ENCODE data around the gene SLC9C2. TPM values are rescaled to one million over a fixed set of nuclear protein-coding genes. Genes with fewer than 3 reads are reported as not detected.

Gene SLC9C2
- total and polyA plus RNA-seq, 2 donors (not counting 1 experiment from before 2014, with no cell fraction given) = not detected

DNA sequence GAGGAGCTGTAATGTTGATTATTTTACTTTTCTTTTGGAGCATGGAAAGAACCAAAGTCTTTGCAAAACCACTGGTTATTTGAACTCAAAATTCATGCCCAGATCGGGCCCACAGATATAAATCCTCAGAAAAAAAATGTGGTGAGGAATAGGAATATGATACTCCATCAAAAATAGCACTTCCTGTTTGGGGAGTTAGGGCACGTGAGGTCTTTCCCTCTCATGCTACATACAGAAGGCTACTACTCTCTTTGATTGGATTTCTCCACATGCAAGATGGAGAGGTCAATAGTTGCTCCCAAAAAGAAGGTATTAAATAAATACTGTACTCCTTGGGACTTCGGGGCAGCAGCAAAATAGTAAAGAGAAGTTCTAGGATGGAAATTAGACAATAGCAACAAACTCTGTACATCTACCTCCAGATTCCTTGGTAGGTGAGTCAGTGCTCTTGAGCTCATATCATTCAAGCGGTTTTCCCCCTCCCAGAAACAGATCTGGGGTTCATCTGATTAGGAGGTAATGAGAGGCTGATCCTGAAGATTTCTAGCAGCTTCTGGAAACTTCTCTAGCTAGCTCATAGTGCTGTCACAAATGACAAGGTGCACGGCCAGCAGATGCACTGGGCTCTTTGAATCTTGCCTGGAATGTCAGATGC, 47.1 kb downstream of the SLC9C2 start:
- no peak overlapping the region for H3K27ac ChIP-seq (ENCODE audit: insufficient read depth, low read length)
- no peaks in the 10 kb centered on the region for H3K79me2 ChIP-seq (ENCODE audit: control insufficient read depth, insufficient read depth, low read length)
- H3K27me3 ChIP-seq (ENCODE audit: control insufficient read depth, insufficient read depth, low read length) = no peaks in the 10 kb centered on the region
- H3K9me3 ChIP-seq (ENCODE audit: control insufficient read depth, insufficient read depth, low read depth, low read length) = no peaks in the 10 kb centered on the region
- no peak for DNase-seq (ENCODE audit: low read depth in 2 of 2)
- no peaks in the 10 kb centered on the region for H3K4me1 ChIP-seq (ENCODE audit: control insufficient read depth, extremely low read depth, insufficient read depth, low read length)
- H2AFZ ChIP-seq (ENCODE audit: low read length) = no peak overlapping the region
- TF ChIP-seq CTCF (conservative IDR thresholded peaks at IDR 0.05 in 1 of 2, IDR thresholded peaks at IDR 0.05 in 1 of 2; ENCODE audit: low read depth in 1 of 2, low read length in 2 of 2) = no peak
- no peaks in the 10 kb centered on the region for H3K36me3 ChIP-seq (ENCODE audit: control insufficient read depth, insufficient read depth, low read length)
- H4K20me1 ChIP-seq (ENCODE audit: control insufficient read depth, extremely low read depth, insufficient read depth, low read length) = no peaks in the 10 kb centered on the region
- no peak overlapping the region for H3K4me2 ChIP-seq (ENCODE audit: extremely low read depth, insufficient read depth, low read length)
- H3K9ac ChIP-seq (ENCODE audit: insufficient read depth, low read length) = no peak overlapping the region
- no peak overlapping the region for H3K4me3 ChIP-seq (replicated peaks in 1 of 4; ENCODE audit: control extremely low read depth in 1 of 4, insufficient read depth in 1 of 4, low read depth in 3 of 4, low read length in 4 of 4)

GRCh38 chr1:173554541-173555250, 48.2 kb downstream of the SLC9C2 start:
- Histone ChIP-seq H4K20me1 (ENCODE audit: control insufficient read depth, extremely low read depth, insufficient read depth, low read length) (no peaks in the 10 kb centered on the region), H3K36me3 (ENCODE audit: control insufficient read depth, insufficient read depth, low read length) (no peaks in the 10 kb centered on the region), H3K27me3 (ENCODE audit: control insufficient read depth, insufficient read depth, low read length) (no peaks in the 10 kb centered on the region), H3K9me3 (ENCODE audit: control insufficient read depth, insufficient read depth, low read depth, low read length) (no peaks in the 10 kb centered on the region), H3K27ac (ENCODE audit: insufficient read depth, low read length) (no peak overlapping the region), H3K4me1 (ENCODE audit: control insufficient read depth, extremely low read depth, insufficient read depth, low read length) (no peaks in the 10 kb centered on the region), H3K9ac (ENCODE audit: insufficient read depth, low read length) (no peak overlapping the region), H3K79me2 (ENCODE audit: control insufficient read depth, insufficient read depth, low read length) (no peaks in the 10 kb centered on the region), H3K4me3 (replicated peaks in 1 of 4; ENCODE audit: control extremely low read depth in 1 of 4, insufficient read depth in 1 of 4, low read depth in 3 of 4, low read length in 4 of 4) (no peak overlapping the region), H3K4me2 (ENCODE audit: extremely low read depth, insufficient read depth, low read length) (no peak overlapping the region), H2AFZ (ENCODE audit: low read length) (no peak overlapping the region)
- DNase-seq (ENCODE audit: low read depth in 2 of 2) = no peak
- TF ChIP-seq CTCF (conservative IDR thresholded peaks at IDR 0.05 in 1 of 2, IDR thresholded peaks at IDR 0.05 in 1 of 2; ENCODE audit: low read depth in 1 of 2, low read length in 2 of 2) (no peak), EZH2 (IDR thresholded peaks at IDR 0.05; ENCODE audit: low read length, missing control alignments) (no peak)

GRCh38 chr1:173554089-173554488, 48.8 kb downstream of the SLC9C2 start:
- H3K27me3 ChIP-seq (ENCODE audit: control insufficient read depth, insufficient read depth, low read length) = no peaks in the 10 kb centered on the region
- no peaks in the 10 kb centered on the region for H3K9me3 ChIP-seq (ENCODE audit: control insufficient read depth, insufficient read depth, low read depth, low read length)
- no peak for TF ChIP-seq CTCF (conservative IDR thresholded peaks at IDR 0.05 in 1 of 2, IDR thresholded peaks at IDR 0.05 in 1 of 2; ENCODE audit: low read depth in 1 of 2, low read length in 2 of 2)
- no peak for TF ChIP-seq EZH2 (IDR thresholded peaks at IDR 0.05; ENCODE audit: low read length, missing control alignments)
- H3K4me3 ChIP-seq (replicated peaks in 1 of 4; ENCODE audit: control extremely low read depth in 1 of 4, insufficient read depth in 1 of 4, low read depth in 3 of 4, low read length in 4 of 4) = no peak overlapping the region
- no peak overlapping the region for H3K27ac ChIP-seq (ENCODE audit: insufficient read depth, low read length)
- DNase-seq (ENCODE audit: low read depth in 2 of 2) = no peak
- H3K9ac ChIP-seq (ENCODE audit: insufficient read depth, low read length) = no peak overlapping the region
- no peak overlapping the region for H2AFZ ChIP-seq (ENCODE audit: low read length)
- no peak overlapping the region for H3K4me2 ChIP-seq (ENCODE audit: extremely low read depth, insufficient read depth, low read length)
- H3K36me3 ChIP-seq (ENCODE audit: control insufficient read depth, insufficient read depth, low read length) = no peaks in the 10 kb centered on the region
- H4K20me1 ChIP-seq (ENCODE audit: control insufficient read depth, extremely low read depth, insufficient read depth, low read length) = no peaks in the 10 kb centered on the region
- no peaks in the 10 kb centered on the region for H3K79me2 ChIP-seq (ENCODE audit: control insufficient read depth, insufficient read depth, low read length)
- no peaks in the 10 kb centered on the region for H3K4me1 ChIP-seq (ENCODE audit: control insufficient read depth, extremely low read depth, insufficient read depth, low read length)
